ENCODE measurements around the gene CXCL9.

- TF ChIP-seq EZH2 (IDR thresholded peaks at IDR 0.05; ENCODE audit: low read length, unreplicated experiment) (no peak), CTCF (conservative IDR thresholded peaks at IDR 0.05; ENCODE audit: low read depth, low read length) (no peak)
Observed at GRCh38 chr4:76013540-76013939, 6.2 kb upstream of the CXCL9 start.
